ENCODE data around the gene ATP10B.

Gene ATP10B

DNA sequence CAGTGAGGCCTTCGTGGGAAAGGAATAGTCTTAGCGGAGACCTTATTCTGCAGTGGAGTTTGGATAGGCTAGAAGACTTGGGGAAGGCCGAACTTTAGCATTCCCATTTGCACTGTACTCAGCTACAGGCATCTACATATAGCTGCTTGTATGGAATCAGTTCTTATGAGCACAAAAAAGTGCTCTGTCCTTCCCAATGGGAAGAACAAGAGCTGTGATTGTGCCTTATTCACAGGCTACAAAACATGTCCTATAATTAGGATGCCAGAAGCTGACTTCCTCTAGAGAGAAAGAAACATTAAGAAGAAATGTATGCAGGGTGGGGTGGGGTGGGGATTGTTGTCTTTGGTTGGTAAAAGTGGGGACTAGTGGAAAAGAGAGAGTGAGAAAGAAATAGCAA is 154.7 kb downstream of the ATP10B start:
- FAIRE-seq (no peak), DNase-seq (ENCODE audit: insufficient read length) (no peak)
- no peak for TF ChIP-seq POLR2AphosphoS5 (IDR thresholded peaks at IDR 0.05; ENCODE audit: low read depth, low read length)
- no peak for TF ChIP-seq TAF1 (IDR thresholded peaks at IDR 0.05; ENCODE audit: borderline replicate concordance, low read depth, low read length)
- TF ChIP-seq POLR2A (IDR thresholded peaks at IDR 0.05; ENCODE audit: low read depth, low read length) = no peak

DNA sequence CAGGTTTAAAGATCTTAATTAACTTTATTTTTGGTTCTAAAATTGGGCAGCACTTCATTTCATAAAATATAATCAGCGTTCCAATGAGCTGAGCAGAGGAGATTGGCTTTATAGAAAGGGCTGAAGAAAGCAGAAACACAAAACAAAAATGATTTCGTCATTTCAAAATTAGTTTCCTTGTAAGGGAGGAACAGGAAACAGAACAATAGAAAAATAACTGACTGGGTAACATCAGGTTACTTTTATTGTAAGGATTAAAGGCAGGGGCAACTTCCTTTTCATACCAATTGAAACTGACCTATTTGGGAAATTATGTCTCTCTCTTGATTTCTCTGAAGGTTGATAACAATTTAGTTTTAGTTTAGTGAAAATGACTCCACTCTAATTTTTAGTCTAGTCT is 157.1 kb downstream of the ATP10B start:
- FAIRE-seq (no peak), DNase-seq (ENCODE audit: insufficient read length) (no peak)
- TF ChIP-seq POLR2A (IDR thresholded peaks at IDR 0.05; ENCODE audit: low read depth, low read length) (no peak), POLR2AphosphoS5 (IDR thresholded peaks at IDR 0.05; ENCODE audit: low read depth, low read length) (no peak), TAF1 (IDR thresholded peaks at IDR 0.05; ENCODE audit: borderline replicate concordance, low read depth, low read length) (no peak)

DNA sequence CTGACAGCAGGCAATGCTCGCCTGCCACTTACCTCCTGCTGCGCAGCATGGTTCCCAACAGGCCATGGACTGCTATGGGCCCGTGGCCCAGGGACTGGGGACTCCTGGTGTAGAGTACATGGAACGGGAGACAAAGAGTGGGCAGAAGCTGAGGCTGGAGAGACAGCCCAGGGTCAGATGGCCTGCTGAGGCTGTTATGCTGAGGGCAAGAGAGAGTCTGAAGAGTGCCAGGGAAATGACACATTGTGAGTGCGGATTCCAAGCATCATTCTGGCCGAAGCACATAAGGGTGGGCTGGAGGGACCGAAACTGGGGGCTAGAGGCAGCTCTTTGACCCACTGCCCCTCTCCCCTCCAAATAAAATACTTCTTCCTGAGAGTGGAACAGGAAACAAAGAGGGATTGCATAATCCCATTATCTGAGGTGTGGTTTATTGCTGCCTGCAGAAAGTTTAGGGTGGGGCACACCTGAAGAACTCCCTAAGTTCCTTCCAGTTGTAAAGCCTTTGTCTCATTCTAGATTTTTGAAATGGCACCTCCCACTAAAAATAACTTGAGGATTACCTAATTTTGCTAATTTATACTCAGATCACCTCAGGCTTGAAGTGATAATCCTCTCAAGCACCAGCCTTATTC is 158.1 kb downstream of the ATP10B start:
- no peak for TF ChIP-seq TAF1 (IDR thresholded peaks at IDR 0.05; ENCODE audit: borderline replicate concordance, low read depth, low read length)
- no peak for TF ChIP-seq POLR2AphosphoS5 (IDR thresholded peaks at IDR 0.05; ENCODE audit: low read depth, low read length)
- TF ChIP-seq POLR2A (IDR thresholded peaks at IDR 0.05; ENCODE audit: low read depth, low read length) = no peak
- no peak for DNase-seq (ENCODE audit: insufficient read length)
- no peak for FAIRE-seq

DNA sequence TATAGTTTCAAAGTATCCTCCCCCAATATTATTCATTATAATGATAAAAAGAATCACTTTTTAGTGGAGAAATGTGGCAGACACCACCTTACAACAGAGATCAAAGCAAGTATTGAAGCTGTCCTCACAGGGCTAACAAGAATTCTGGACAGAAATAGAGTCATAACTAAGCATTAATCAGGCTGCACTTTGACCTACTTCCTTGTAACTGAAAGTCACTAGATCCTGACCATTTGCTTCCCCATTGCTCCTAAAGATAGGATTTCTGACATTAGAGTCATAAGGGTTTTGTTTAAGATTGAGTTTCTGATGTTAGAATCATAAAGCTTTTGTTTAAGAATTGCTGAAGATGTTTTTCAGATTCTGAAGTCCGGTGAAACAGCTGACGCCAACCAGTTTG is 159.7 kb downstream of the ATP10B start:
- DNase-seq (ENCODE audit: insufficient read length) (no peak), FAIRE-seq (no peak)
- TF ChIP-seq POLR2A (IDR thresholded peaks at IDR 0.05; ENCODE audit: low read depth, low read length) = no peak
- TF ChIP-seq TAF1 (IDR thresholded peaks at IDR 0.05; ENCODE audit: borderline replicate concordance, low read depth, low read length) = no peak
- no peak for TF ChIP-seq POLR2AphosphoS5 (IDR thresholded peaks at IDR 0.05; ENCODE audit: low read depth, low read length)

DNA sequence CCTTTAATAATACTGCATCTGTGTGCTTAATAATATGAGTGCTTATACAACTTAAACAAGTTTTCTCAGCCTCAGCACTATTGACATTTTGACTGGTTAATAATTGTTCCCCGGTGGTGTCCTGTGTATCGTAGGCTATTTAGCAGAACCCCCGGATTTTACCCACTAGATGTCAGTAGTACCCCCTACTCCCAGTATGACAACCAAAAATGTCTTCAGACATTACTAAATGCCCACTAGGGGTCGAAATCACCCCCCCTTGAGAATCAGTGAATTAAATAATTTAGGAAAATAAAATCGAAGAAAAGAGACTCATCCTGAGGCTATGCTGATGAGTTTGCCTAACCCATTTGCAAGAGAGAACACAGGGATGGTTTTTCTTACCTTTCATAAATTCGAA is 166.3 kb downstream of the ATP10B start:
- DNase-seq (ENCODE audit: insufficient read length) (no peak), FAIRE-seq (no peak)

DNA sequence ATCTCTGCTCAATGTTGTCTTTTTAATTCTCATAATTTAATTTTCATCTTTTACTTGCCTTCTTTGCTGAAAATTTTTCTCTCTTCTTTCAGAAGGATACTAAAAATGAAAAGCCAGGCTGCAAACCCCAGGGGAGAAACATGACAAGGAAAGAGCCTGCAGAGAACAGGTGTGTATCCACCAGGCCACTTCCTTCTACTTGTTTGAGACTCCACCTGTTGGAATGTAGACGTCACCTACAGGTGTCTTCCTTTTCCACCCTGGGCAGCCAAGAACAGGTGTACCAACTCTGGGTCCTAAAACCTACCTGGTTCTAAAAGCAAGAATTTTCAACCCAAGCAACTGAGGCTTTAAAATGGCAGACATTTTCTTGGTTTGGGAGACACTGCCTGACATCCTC is 166.8 kb downstream of the ATP10B start:
- DNase-seq (ENCODE audit: insufficient read length) (no peak), FAIRE-seq (no peak)
- TF ChIP-seq POLR2A (IDR thresholded peaks at IDR 0.05; ENCODE audit: low read depth, low read length) (no peak), POLR2AphosphoS5 (IDR thresholded peaks at IDR 0.05; ENCODE audit: low read depth, low read length) (no peak), TAF1 (IDR thresholded peaks at IDR 0.05; ENCODE audit: borderline replicate concordance, low read depth, low read length) (no peak)

More for the DNA sequence above, 166.3 kb downstream of the ATP10B start:
- TF ChIP-seq POLR2A (IDR thresholded peaks at IDR 0.05; ENCODE audit: low read depth, low read length) (no peak), POLR2AphosphoS5 (IDR thresholded peaks at IDR 0.05; ENCODE audit: low read depth, low read length) (no peak), TAF1 (IDR thresholded peaks at IDR 0.05; ENCODE audit: borderline replicate concordance, low read depth, low read length) (no peak)

DNA sequence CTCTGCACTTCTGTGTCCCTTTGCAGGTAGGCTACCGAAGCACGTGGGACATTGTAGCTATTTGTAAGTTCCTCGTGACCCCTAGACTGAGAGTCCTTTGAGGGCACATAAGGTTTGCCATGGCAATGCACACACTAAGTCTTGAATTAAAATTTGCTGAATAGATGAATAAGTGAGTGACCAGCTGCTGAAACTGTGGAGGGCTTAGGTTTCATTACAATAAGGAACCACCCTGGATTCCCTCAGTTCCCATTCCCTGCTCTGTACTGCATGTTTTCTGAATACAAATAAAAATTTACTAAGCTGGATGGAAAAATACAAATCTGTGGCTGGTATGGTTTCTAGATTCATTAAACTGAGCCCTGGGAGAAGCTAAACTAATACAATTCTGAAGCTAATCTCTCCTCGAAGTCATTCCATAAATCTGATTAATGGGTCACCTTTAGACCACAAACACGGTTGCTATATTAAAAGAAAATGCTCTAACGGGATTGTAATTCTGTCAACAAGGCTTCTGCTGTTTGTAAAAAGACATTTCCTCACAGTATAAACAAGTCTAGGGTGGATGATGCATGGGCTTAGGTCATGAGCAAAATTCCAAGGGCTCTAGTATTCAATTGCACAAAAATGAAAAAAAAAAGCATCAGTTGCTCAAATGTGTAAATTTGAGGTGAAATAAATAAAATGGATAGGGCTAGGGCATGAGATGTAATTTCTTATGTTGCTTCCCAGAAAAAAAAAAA is 172.3 kb downstream of the ATP10B start:
- no peak for TF ChIP-seq POLR2A (IDR thresholded peaks at IDR 0.05; ENCODE audit: low read depth, low read length)
- TF ChIP-seq TAF1 (IDR thresholded peaks at IDR 0.05; ENCODE audit: borderline replicate concordance, low read depth, low read length) = no peak
- TF ChIP-seq POLR2AphosphoS5 (IDR thresholded peaks at IDR 0.05; ENCODE audit: low read depth, low read length) = no peak
- no peak for DNase-seq (ENCODE audit: insufficient read length)
- FAIRE-seq = no peak

DNA sequence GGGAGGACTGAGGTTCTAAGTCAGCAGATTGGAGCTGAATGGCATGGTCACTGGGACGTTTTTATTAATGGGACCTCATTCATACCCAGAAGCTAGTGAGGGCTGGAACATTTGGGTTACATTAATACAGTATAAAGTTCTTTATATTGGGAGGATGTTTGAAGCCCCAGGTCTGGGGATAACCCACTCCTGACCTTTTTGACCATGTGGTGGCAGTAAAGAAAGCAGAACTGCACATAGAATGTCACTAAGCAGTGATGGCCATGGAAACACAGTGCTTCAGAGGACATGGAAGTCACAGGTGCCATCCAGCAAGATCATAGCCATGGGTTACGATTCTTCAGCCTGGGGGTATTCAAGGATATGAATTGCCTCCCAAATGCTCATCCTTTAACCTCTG is 176.0 kb downstream of the ATP10B start:
- DNase-seq (ENCODE audit: insufficient read length) = no peak
- FAIRE-seq = no peak
- TF ChIP-seq TAF1 (IDR thresholded peaks at IDR 0.05; ENCODE audit: borderline replicate concordance, low read depth, low read length) (no peak), POLR2A (IDR thresholded peaks at IDR 0.05; ENCODE audit: low read depth, low read length) (no peak), POLR2AphosphoS5 (IDR thresholded peaks at IDR 0.05; ENCODE audit: low read depth, low read length) (no peak)

DNA sequence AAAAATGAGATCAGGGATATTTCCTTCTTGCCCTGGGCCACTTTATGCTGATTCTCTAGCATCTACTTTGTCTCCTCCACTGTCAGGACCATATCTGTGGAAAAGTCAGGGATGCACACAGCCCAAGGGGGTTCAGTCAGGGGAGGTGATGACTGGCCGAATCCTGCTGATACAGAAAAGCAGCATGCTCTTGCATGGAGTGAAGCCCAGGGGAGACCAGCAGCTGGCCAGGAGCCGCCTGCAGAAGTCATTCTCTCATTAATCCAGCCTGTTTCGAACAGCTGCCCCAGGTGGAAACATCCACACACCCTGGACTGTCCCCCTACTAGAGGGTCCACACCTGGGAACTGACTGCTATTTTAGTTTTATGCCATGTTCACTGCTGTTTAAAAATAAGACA is 177.1 kb downstream of the ATP10B start:
- TF ChIP-seq POLR2AphosphoS5 (IDR thresholded peaks at IDR 0.05; ENCODE audit: low read depth, low read length) = no peak
- TF ChIP-seq TAF1 (IDR thresholded peaks at IDR 0.05; ENCODE audit: borderline replicate concordance, low read depth, low read length) = no peak
- TF ChIP-seq POLR2A (IDR thresholded peaks at IDR 0.05; ENCODE audit: low read depth, low read length) = no peak
- no peak for FAIRE-seq
- DNase-seq (ENCODE audit: insufficient read length) = no peak

DNA sequence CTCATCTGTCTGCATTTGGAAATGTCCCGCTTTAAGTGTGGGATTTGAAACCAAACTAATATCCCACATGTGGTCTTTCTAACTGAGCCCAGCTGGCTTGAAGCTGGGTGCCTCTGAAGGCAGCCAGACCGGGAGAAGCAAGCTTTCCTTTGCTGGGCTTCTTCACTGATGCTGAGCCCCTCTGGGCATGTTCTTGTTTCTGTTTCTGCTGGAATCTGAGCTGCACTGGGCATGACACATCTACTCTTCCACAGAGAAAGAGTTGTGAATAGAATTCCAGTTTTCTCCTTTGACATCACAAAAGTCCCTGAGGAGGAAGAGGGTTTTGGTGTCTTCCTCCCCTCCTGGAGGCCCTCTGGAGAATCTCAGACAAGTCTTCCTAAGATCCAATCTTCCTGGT is 179.5 kb downstream of the ATP10B start:
- FAIRE-seq (no peak), DNase-seq (ENCODE audit: insufficient read length) (no peak)
- TF ChIP-seq POLR2A (IDR thresholded peaks at IDR 0.05; ENCODE audit: low read depth, low read length) (no peak), TAF1 (IDR thresholded peaks at IDR 0.05; ENCODE audit: borderline replicate concordance, low read depth, low read length) (no peak), POLR2AphosphoS5 (IDR thresholded peaks at IDR 0.05; ENCODE audit: low read depth, low read length) (no peak)

DNA sequence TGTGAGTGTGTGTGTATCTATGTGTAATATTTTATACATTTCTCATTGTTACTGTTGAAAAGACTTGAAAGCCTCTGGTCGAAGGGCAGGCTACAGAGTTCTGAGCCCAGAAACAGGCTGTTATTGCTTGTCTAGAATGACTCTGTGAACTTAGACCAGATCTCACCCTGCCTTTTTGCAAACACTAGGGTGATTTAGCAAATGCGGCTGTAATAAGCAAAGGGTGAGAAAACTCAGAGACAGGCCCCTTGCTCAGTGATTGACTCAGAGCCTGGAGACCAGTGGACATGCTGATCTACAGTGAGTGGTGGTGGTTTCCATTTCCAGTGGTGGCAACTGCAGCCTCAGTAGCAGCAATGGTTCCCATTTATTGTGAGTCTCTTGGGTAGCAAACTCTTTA is 183.7 kb downstream of the ATP10B start:
- DNase-seq (ENCODE audit: insufficient read length) (no peak), FAIRE-seq (no peak)
- TF ChIP-seq TAF1 (IDR thresholded peaks at IDR 0.05; ENCODE audit: borderline replicate concordance, low read depth, low read length) (no peak), POLR2A (IDR thresholded peaks at IDR 0.05; ENCODE audit: low read depth, low read length) (no peak), POLR2AphosphoS5 (IDR thresholded peaks at IDR 0.05; ENCODE audit: low read depth, low read length) (no peak)

DNA sequence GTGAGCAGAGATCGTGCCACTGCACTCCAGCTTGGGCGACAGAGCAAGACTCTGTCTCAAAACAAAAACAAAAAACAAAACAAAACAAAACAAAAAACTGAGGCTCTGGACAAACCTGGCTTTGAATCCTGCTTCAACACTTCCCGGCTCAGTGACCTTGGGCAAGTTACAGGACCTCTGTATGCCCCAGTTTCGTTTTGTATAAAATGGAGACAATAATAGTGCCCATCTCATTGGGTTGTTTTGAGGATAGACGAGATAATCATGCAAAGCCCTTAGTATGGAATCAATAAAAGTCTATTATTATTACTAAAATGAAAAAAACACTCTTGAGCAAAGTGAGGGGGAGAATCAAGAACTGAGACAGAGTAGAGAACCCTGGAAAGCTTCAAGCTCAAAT is 184.9 kb downstream of the ATP10B start:
- no peak for TF ChIP-seq TAF1 (IDR thresholded peaks at IDR 0.05; ENCODE audit: borderline replicate concordance, low read depth, low read length)
- TF ChIP-seq POLR2A (IDR thresholded peaks at IDR 0.05; ENCODE audit: low read depth, low read length) = no peak
- TF ChIP-seq POLR2AphosphoS5 (IDR thresholded peaks at IDR 0.05; ENCODE audit: low read depth, low read length) = no peak
- FAIRE-seq (no peak), DNase-seq (ENCODE audit: insufficient read length) (no peak)

Measured in GM12892 (cell line).